H1 (cell line): ENCODE data around the gene FRMD5. TPM values are rescaled to one million over a fixed set of nuclear protein-coding genes. Genes with fewer than 3 reads are reported as not detected.

ENCODE experiments used
- CTCF ChIA-PET: fragments of 300-600 bp; sonication (Branson Sonifier 250); formaldehyde crosslinking; loops from one replicate; lab custom pipeline; 2021; ENCODE audit not compliant: partially characterized antibody; lab: Charles Lee
- POLR2A ChIA-PET: fragments of 300-600 bp; sonication (Branson Sonifier 250); formaldehyde crosslinking; loops from one replicate; lab custom pipeline; 2021; ENCODE audit warnings: inconsistent platforms; ENCODE audit not compliant: partially characterized antibody; lab: Charles Lee
- DNase-seq, 2 experiments: peaks; one replicate each; pipeline versions ENCODE4 v3.0.0 to v3.0.0-alpha.2; 2010 to 2022; ENCODE audit warnings: low spot score in 2 of 2, low read depth in 1 of 2, mixed read lengths in 1 of 2
- FAIRE-seq: peaks from 2 replicates; lab custom pipeline; 2011; peaks lifted over from hg19 to GRCh38; lab: Jason Lieb, UNC
- H2AFZ ChIP-seq: 2 replicates; pipeline ENCODE4 v1.8.1; 2012; ENCODE audit warnings: low read length, inconsistent platforms
- H2AK5ac ChIP-seq: 2 replicates; pipeline ENCODE4 v1.6.1; 2013; ENCODE audit warnings: low read depth, low read length
- H2BK120ac ChIP-seq: replicated peaks from 2 replicates; pipeline ENCODE3; 2013; ENCODE audit warnings: low read depth, low read length, inconsistent platforms
- H2BK12ac ChIP-seq: 2 replicates; pipeline ENCODE4 v1.6.1; 2013; ENCODE audit warnings: low read depth, low read length
- H2BK15ac ChIP-seq: 2 replicates; pipeline ENCODE4 v1.6.1; 2013; ENCODE audit warnings: low read length
- H2BK20ac ChIP-seq: 2 replicates; pipeline ENCODE4 v1.6.1; 2013; ENCODE audit warnings: low read length
- H2BK5ac ChIP-seq: 2 replicates; pipeline ENCODE4 v1.6.1; 2013; ENCODE audit warnings: low read depth, low read length
- H3K14ac ChIP-seq: 2 replicates; pipeline ENCODE4 v1.6.1; 2013; ENCODE audit warnings: inconsistent platforms; ENCODE audit not compliant: insufficient read length
- H3K18ac ChIP-seq: 2 replicates; pipeline ENCODE4 v1.6.1; 2013; ENCODE audit warnings: low read length; ENCODE audit errors: extremely low read depth
- H3K23ac ChIP-seq: 2 replicates; pipeline ENCODE4 v1.6.1; 2013; ENCODE audit warnings: inconsistent platforms; ENCODE audit not compliant: insufficient read length
- H3K23me2 ChIP-seq: 2 replicates; pipeline ENCODE4 v1.6.1; 2013; ENCODE audit warnings: low read depth, low read length
- H3K27ac ChIP-seq: 2 replicates; pipeline ENCODE4 v1.6.1; 2011; ENCODE audit warnings: low read depth, low read length, inconsistent platforms
- H3K27me3 ChIP-seq, 4 experiments: replicated peaks in 1 of 4; 1 replicate in 1 of 4; 2 replicates in 3 of 4; pipeline versions ENCODE4 v1.6.1 to v1.8.1; 2011 to 2013; ENCODE audit warnings: low read length in 3 of 4, mild to moderate bottlenecking in 3 of 4, inconsistent platforms in 2 of 4, mixed read lengths in 2 of 4, moderate library complexity in 1 of 4; ENCODE audit not compliant: control insufficient read depth in 3 of 4, insufficient read depth in 3 of 4; ENCODE audit errors: extremely low read depth in 1 of 4
- H3K36me3 ChIP-seq, 4 experiments: 2 replicates each; pipeline versions ENCODE4 v1.6.1 to v1.8.1; 2011 to 2013; ENCODE audit warnings: mild to moderate bottlenecking in 4 of 4, low read length in 3 of 4, moderate library complexity in 2 of 4, control low read depth in 1 of 4, inconsistent platforms in 1 of 4; ENCODE audit not compliant: insufficient read depth in 4 of 4, control insufficient read depth in 2 of 4
- H3K4ac ChIP-seq: replicated peaks from 2 replicates; pipeline ENCODE3; 2013; ENCODE audit warnings: low read length, low read depth, mixed read lengths, inconsistent platforms; ENCODE audit not compliant: insufficient read length
- H3K4me1 ChIP-seq, 4 experiments: replicated peaks in 1 of 4; 1 replicate in 1 of 4; 2 replicates in 3 of 4; pipeline versions ENCODE4 v1.6.1 to v1.8.1; 2011 to 2013; ENCODE audit warnings: low read length in 3 of 4, inconsistent platforms in 2 of 4, mixed read lengths in 1 of 4; ENCODE audit not compliant: insufficient read depth in 4 of 4, control insufficient read depth in 3 of 4
- H3K4me2 ChIP-seq, 2 experiments: 2 replicates each; pipeline versions ENCODE4 v1.6.1 to v1.8.1; 2011 to 2013; ENCODE audit warnings: low read depth in 2 of 2, low read length in 2 of 2, control low read depth in 1 of 2, inconsistent platforms in 1 of 2, mild to moderate bottlenecking in 1 of 2; ENCODE audit not compliant: insufficient read depth in 1 of 2
- H3K4me3 ChIP-seq, 4 experiments: fragments of 200-600, 300-600 bp in 1 of 4; sonication (generic), shearing (Covaris generic), sonication (Bioruptor Twin) in 1 of 4; 2 replicates each; pipeline versions ENCODE4 v1.5.1 to v1.8.1; 2011 to 2016; ENCODE audit warnings: low read length in 4 of 4, low read depth in 3 of 4, control low read depth in 2 of 4, inconsistent platforms in 2 of 4, mild to moderate bottlenecking in 2 of 4, mixed read lengths in 1 of 4, moderate library complexity in 1 of 4; ENCODE audit not compliant: insufficient read depth in 2 of 4; ENCODE audit errors: extremely low read depth in 1 of 4
- H3K56ac ChIP-seq: replicated peaks from 2 replicates; pipeline ENCODE3; 2013; ENCODE audit warnings: low read depth, mild to moderate bottlenecking, mixed read lengths, low read length, inconsistent platforms; ENCODE audit not compliant: insufficient read length
- H3K79me1 ChIP-seq: 2 replicates; pipeline ENCODE4 v1.6.1; 2013; ENCODE audit warnings: low read depth, low read length, control low read depth
- H3K79me2 ChIP-seq, 2 experiments: 2 replicates each; pipeline versions ENCODE4 v1.6.1 to v1.8.1; 2012 to 2013; ENCODE audit warnings: low read length in 2 of 2, mild to moderate bottlenecking in 2 of 2, inconsistent platforms in 1 of 2; ENCODE audit not compliant: insufficient read depth in 2 of 2, control insufficient read depth in 1 of 2
- H3K9ac ChIP-seq, 4 experiments: replicated peaks in 1 of 4; 1 replicate in 1 of 4; 2 replicates in 3 of 4; pipeline versions ENCODE4 v1.6.1 to v1.8.1; 2011 to 2013; ENCODE audit warnings: low read depth in 3 of 4, low read length in 3 of 4, control low read depth in 2 of 4, mild to moderate bottlenecking in 2 of 4, moderate library complexity in 2 of 4, inconsistent platforms in 1 of 4; ENCODE audit errors: extremely low read depth in 1 of 4
- H3K9me3 ChIP-seq, 2 experiments: 2 replicates each; pipeline versions ENCODE4 v1.6.1 to v1.8.1; 2012 to 2013; ENCODE audit warnings: mild to moderate bottlenecking in 2 of 2, moderate library complexity in 2 of 2, control low read depth in 1 of 2, inconsistent platforms in 1 of 2, low read depth in 1 of 2, low read length in 1 of 2, mixed read lengths in 1 of 2; ENCODE audit not compliant: insufficient read depth in 2 of 2
- H4K20me1 ChIP-seq, 2 experiments: replicated peaks in 1 of 2; 2 replicates each; pipeline versions ENCODE3 to v1.8.1; 2011 to 2013; ENCODE audit warnings: inconsistent platforms in 2 of 2, low read length in 2 of 2, mild to moderate bottlenecking in 1 of 2; ENCODE audit not compliant: insufficient read depth in 2 of 2, control insufficient read depth in 1 of 2
- H4K5ac ChIP-seq: 2 replicates; pipeline ENCODE4 v1.6.1; 2013; ENCODE audit warnings: low read length, low read depth, mixed read lengths, inconsistent platforms; ENCODE audit not compliant: insufficient read length
- H4K8ac ChIP-seq: 2 replicates; pipeline ENCODE4 v1.8.0; 2013; ENCODE audit warnings: mild to moderate bottlenecking, moderate library complexity, low read length, inconsistent platforms; ENCODE audit not compliant: insufficient read depth; ENCODE audit errors: extremely low read depth
- H4K91ac ChIP-seq: replicated peaks from 2 replicates; pipeline ENCODE3; 2013; ENCODE audit warnings: low read length, mixed read lengths, inconsistent platforms; ENCODE audit not compliant: insufficient read length
- BACH1 ChIP-seq: IDR thresholded peaks from 2 replicates; pipeline ENCODE4 v1.6.1; 2012; ENCODE audit warnings: low read length, improper control_type of control experiment
- EZH2 ChIP-seq: fragments of 200-600 bp; sonication (generic); IDR thresholded peaks from 2 replicates; pipeline ENCODE4 v1.7.1; 2012; ENCODE audit warnings: low read depth, mild to moderate bottlenecking, moderate library complexity, low read length, inconsistent platforms; ENCODE audit not compliant: severe bottlenecking
- FOSL1 ChIP-seq: IDR thresholded peaks from 2 replicates; pipeline ENCODE4 v1.6.1; 2011; ENCODE audit warnings: mild to moderate bottlenecking, low read depth, low read length, moderate library complexity; ENCODE audit not compliant: insufficient read depth
- GTF2F1 ChIP-seq: IDR thresholded peaks from 2 replicates; pipeline ENCODE4 v1.6.1; 2012; ENCODE audit warnings: low read depth, low read length, improper control_type of control experiment, borderline replicate concordance
- SP1 ChIP-seq: IDR thresholded peaks from 2 replicates; pipeline ENCODE4 v1.6.1; 2011; ENCODE audit warnings: low read depth, low read length
- TEAD4 ChIP-seq: IDR thresholded peaks from 2 replicates; pipeline ENCODE4 v1.6.1; 2012; ENCODE audit warnings: low read depth, low read length, inconsistent platforms, mixed read lengths
- WGBS, 2 experiments: shearing (Covaris generic) in 1 of 2; methylation state at CpG; one replicate each; pipeline versions ENCODE4 v1.1.6 to v1.1.7; 2013 to 2015; ENCODE audit warnings: low lambda C conversion rate in 2 of 2, mixed read lengths in 2 of 2, inconsistent platforms in 1 of 2, low coverage in 1 of 2, missing lambda C conversion rate in 1 of 2; ENCODE audit not compliant: insufficient replicate concordance in 2 of 2, insufficient coverage in 1 of 2, insufficient read length in 1 of 2; ENCODE audit errors: extremely low coverage in 1 of 2, missing lambda C conversion rate in 1 of 2; 5-methylcytosine and 5-hydroxymethylcytosine counted together
- polyA plus RNA-seq, 7 experiments: library from polyadenylated mRNA; depleted of rRNA in 3 of 7; stranded (reverse) in 5 of 7; unstranded in 2 of 7; fragments of >200 nt in 5 of 7; fragments of 200-250 nt in 2 of 7; gene quantifications; 1 replicate in 5 of 7; 2 replicates in 1 of 7; 4 replicates in 1 of 7; pipeline versions ENCODE4 v1.2.1 to v1.2.3, GENCODE V29; 2011 to 2013; ENCODE audit warnings: missing spikeins in 2 of 7, mixed read lengths in 2 of 7
- total RNA-seq: library from RNA; stranded (reverse); fragmentation: NEBNext Ultra II Directional; extraction: Animal tissue kit (Norgen Biotek cat#: 25700); gene quantifications from 2 replicates; pipeline ENCODE4 v1.2.1, GENCODE V29; 2021
- TF ChIP-seq, protein P1 (sequence below): IDR thresholded peaks from 2 replicates; pipeline ENCODE4 v1.6.1; 2012; ENCODE audit warnings: inconsistent platforms

FRMD5 gene
- total and polyA plus RNA-seq, 2 of the 8 experiments (the other 6 are each of a cell fraction or from before 2014, with no cell fraction given): 10.1 to 12.6 TPM

DNA sequence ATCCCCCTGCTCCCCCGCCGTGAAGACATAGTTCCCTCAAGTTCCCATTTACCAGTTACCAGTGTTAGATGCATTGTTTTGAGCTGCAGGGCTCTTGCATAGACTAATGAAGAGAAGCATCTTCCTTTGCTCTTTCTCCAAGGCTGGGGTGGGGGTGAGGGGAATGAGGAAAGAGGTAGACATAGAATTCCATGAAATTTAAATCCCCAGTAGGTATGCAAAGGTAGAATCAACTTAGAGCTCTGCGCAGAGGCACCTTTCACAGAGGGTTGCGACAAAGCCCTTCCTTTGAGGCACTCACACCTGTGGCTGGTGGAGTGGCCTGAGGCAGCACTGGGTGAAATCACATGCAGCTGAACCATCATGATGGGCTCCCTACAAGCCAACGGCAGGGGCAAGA is 266.9 kb downstream of the FRMD5 start:
- H3K23ac ChIP-seq: no peak overlapping the region
- no peaks in the 10 kb centered on the region for H3K79me2 ChIP-seq
- WGBS, 2 experiments: 5% methylated on average over 5 of the region's 5 CpGs; no CpG with 5 or more reads in 1 of the 2 experiments
- ChIA-PET CTCF (interaction anchor here (0.9 to 11.2 kb wide), 7 partner anchors 12 to 138 kb away, joined by 3 to 84 read pairs (median 8); no protein-coding TSS in a partner anchor), POLR2A (interaction anchor here (0.8 to 2.2 kb wide), 11 partner anchors 8 to 133 kb away, joined by 3 to 8 read pairs (median 4); no protein-coding TSS in a partner anchor)
- H3K9me3 ChIP-seq: no peaks in the 10 kb centered on the region
- no peak overlapping the region for H3K18ac ChIP-seq
- H2BK120ac ChIP-seq: peak overlapping the region; percentile 24
- no peaks in the 10 kb centered on the region for H3K79me1 ChIP-seq
- no peak overlapping the region for H4K8ac ChIP-seq
- H2AFZ ChIP-seq: no peak overlapping the region
- no peak overlapping the region for H4K5ac ChIP-seq
- no peaks in the 10 kb centered on the region for H4K20me1 ChIP-seq
- no peak overlapping the region for H2BK15ac ChIP-seq
- H3K4me2 ChIP-seq: peak overlapping the region; percentile 36 to 47; a peak in 3 of 4 replicates
- H2BK12ac ChIP-seq: 0 out of 2 replicates have a peak overlapping the region, but pooled peaks have one; percentile 20
- H3K27ac ChIP-seq: 0 out of 2 replicates have a peak overlapping the region, but pooled peaks have one; percentile 2
- H3K9ac ChIP-seq: no peak overlapping the region
- peak overlapping the region in 1 of 4 experiments; percentile 34; a peak in 2 of 8 replicates for H3K4me3 ChIP-seq
- H3K36me3 ChIP-seq: no peaks in the 10 kb centered on the region
- no peaks in the 10 kb centered on the region; the same call in 1 of the 2 replicates for H3K23me2 ChIP-seq
- peak overlapping the region; percentile 37; the same call in 1 of the 2 replicates for H2BK5ac ChIP-seq
- peak overlapping the region; percentile 3; the same call in 1 of the 2 replicates for H2BK20ac ChIP-seq
- H3K14ac ChIP-seq: no peak overlapping the region
- no peak overlapping the region for H2AK5ac ChIP-seq
- DNase-seq (peak; percentile 61 to 64), FAIRE-seq (peak; percentile 86)
- H3K4me1 ChIP-seq: peaks cover 26 to 51% (median 35%) of the 10 kb centered on the region in 4 experiments; a peak in 6 of 7 replicates
- no peak overlapping the region for H3K4ac ChIP-seq
- H3K27me3 ChIP-seq: no peaks in the 10 kb centered on the region
- no peak overlapping the region for H3K56ac ChIP-seq
- peak overlapping the region; percentile 75 for H4K91ac ChIP-seq
- TF ChIP-seq, protein P1, sequence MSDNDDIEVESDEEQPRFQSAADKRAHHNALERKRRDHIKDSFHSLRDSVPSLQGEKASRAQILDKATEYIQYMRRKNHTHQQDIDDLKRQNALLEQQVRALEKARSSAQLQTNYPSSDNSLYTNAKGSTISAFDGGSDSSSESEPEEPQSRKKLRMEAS: peak; percentile 63
- TF ChIP-seq SP1 (peak; percentile 62), BACH1 (peak; percentile 39; the same call in 1 of the 2 replicates), FOSL1 (no peak), TEAD4 (peak; percentile 59; the same call in 1 of the 2 replicates), GTF2F1 (no peak), EZH2 (peak; percentile 17)
